H1 (cell line): ENCODE results near the gene CALR. TPM values are rescaled to one million over a fixed set of nuclear protein-coding genes. Genes with fewer than 3 reads are reported as not detected.

Experiments used
- CHD7 ChIP-seq: fragments of 300-600 bp; sonication (generic); IDR thresholded peaks from 2 replicates; pipeline ENCODE4 v1.7.1; 2012; ENCODE audit warnings: low read length, moderate library complexity, mild to moderate bottlenecking, inconsistent platforms; ENCODE audit not compliant: insufficient replicate concordance
- CTCF ChIP-seq, 3 experiments: IDR thresholded peaks; 1 replicate in 2 of 3; 2 replicates in 1 of 3; pipeline versions ENCODE4 v1.5.1 to v1.6.1; 2011; ENCODE audit warnings: low read length in 3 of 3, mild to moderate bottlenecking in 3 of 3, inconsistent platforms in 2 of 3, low read depth in 1 of 3, moderate library complexity in 1 of 3; ENCODE audit not compliant: insufficient read depth in 1 of 3; ENCODE audit errors: control extremely low read depth in 1 of 3
- JUND ChIP-seq: IDR thresholded peaks from 2 replicates; pipeline ENCODE4 v1.6.1; 2011; ENCODE audit warnings: mild to moderate bottlenecking, improper control_type of control experiment, low read length
- NRF1 ChIP-seq: IDR thresholded peaks from 2 replicates; pipeline ENCODE4 v1.6.1; 2011; ENCODE audit warnings: mild to moderate bottlenecking, low read depth, low read length, improper control_type of control experiment
- RAD21 ChIP-seq, 2 experiments: IDR thresholded peaks in 1 of 2; conservative IDR thresholded peaks in 1 of 2; 2 replicates each; pipeline ENCODE4 v1.6.1; 2011; ENCODE audit warnings: low read depth in 2 of 2, low read length in 2 of 2, improper control_type of control experiment in 1 of 2, inconsistent platforms in 1 of 2, mild to moderate bottlenecking in 1 of 2, moderate library complexity in 1 of 2
- RBBP5 ChIP-seq: IDR thresholded peaks from 2 replicates; pipeline ENCODE4 v1.7.1; 2012; ENCODE audit warnings: low read depth, mild to moderate bottlenecking, inconsistent platforms, low read length, moderate library complexity, borderline replicate concordance
- TAF1 ChIP-seq: IDR thresholded peaks from 2 replicates; pipeline ENCODE4 v1.6.1; 2011; ENCODE audit warnings: mild to moderate bottlenecking, low read depth, low read length
- polyA plus RNA-seq, 7 experiments: library from polyadenylated mRNA; depleted of rRNA in 3 of 7; stranded (reverse) in 5 of 7; unstranded in 2 of 7; fragments of >200 nt in 5 of 7; fragments of 200-250 nt in 2 of 7; gene quantifications; 1 replicate in 5 of 7; 2 replicates in 1 of 7; 4 replicates in 1 of 7; pipeline versions ENCODE4 v1.2.1 to v1.2.3, GENCODE V29; 2011 to 2013; ENCODE audit warnings: missing spikeins in 2 of 7, mixed read lengths in 2 of 7
- total RNA-seq: library from RNA; stranded (reverse); fragmentation: NEBNext Ultra II Directional; extraction: Animal tissue kit (Norgen Biotek cat#: 25700); gene quantifications from 2 replicates; pipeline ENCODE4 v1.2.1, GENCODE V29; 2021

The CALR gene
- total and polyA plus RNA-seq, 2 of the 8 experiments (the other 6 are each of a cell fraction or from before 2014, with no cell fraction given), result 591 to 1,155 TPM

- TF ChIP-seq CTCF (IDR thresholded peaks at IDR 0.05; ENCODE audit: control extremely low read depth in 1 of 3, insufficient read depth in 1 of 3, low read depth in 1 of 3, low read length in 3 of 3) (no peak), JUND (no peak), NRF1 (no peak), RBBP5 (no peak), RAD21 (IDR thresholded peaks at IDR 0.05 in 1 of 2, conservative IDR thresholded peaks at IDR 0.05 in 1 of 2; ENCODE audit: low read depth in 2 of 2, low read length in 2 of 2) (no peak), CHD7 (no peak), TAF1 (no peak)
Observed at GRCh38 chr19:12985049-12985776, 46.8 kb downstream of the CALR start (continued).
